Uterus (tissue), 2 donors: ENCODE results near the gene HSD11B1.

Source experiments
- CTCF ChIP-seq, 4 experiments: fragments of 200-600 bp in 2 of 4; fragments of 450-650 bp in 2 of 4; sonication (generic) in 2 of 4; IDR thresholded peaks; one replicate each; pipeline ENCODE4 v1.5.1; 2016 to 2019; ENCODE audit warnings: antibody characterized with exemption in 4 of 4, mild to moderate bottlenecking in 2 of 4, moderate library complexity in 1 of 4
- POLR2A ChIP-seq, 2 donors: fragments of 450-650 bp; IDR thresholded peaks; one replicate each; pipeline ENCODE4 v1.6.1; 2016; ENCODE audit warnings: antibody characterized with exemption in 2 of 2, mild to moderate bottlenecking in 1 of 2, moderate library complexity in 1 of 2

- no peak for TF ChIP-seq CTCF (IDR thresholded peaks at IDR 0.05)
- TF ChIP-seq POLR2A (IDR thresholded peaks at IDR 0.05) = no peak
Measured at GRCh38 chr1:209758400-209758799, 53.8 kb downstream of the HSD11B1 start.
